OCI-LY1 (cell line): ENCODE results near the gene TPP1.

ENCODE experiments used
- H2AFZ ChIP-seq: fragments of 200-600 bp; sonication (generic), shearing (Covaris generic); 2 replicates; pipeline ENCODE4 v1.6.0; 2014; ENCODE audit warnings: antibody characterized with exemption, mild to moderate bottlenecking, low read length
- H3F3A ChIP-seq: fragments of 200-600 bp; sonication (generic), shearing (Covaris generic); 2 replicates; pipeline ENCODE4 v1.6.0; 2014; ENCODE audit warnings: mild to moderate bottlenecking, antibody characterized with exemption, low read length, moderate library complexity; ENCODE audit not compliant: insufficient read depth
- H3K27ac ChIP-seq: fragments of 200-600 bp; sonication (generic); 2 replicates; pipeline ENCODE4 v1.5.1; 2014; ENCODE audit warnings: low read length, mixed run types, mild to moderate bottlenecking, low read depth; ENCODE audit not compliant: poor library complexity, severe bottlenecking
- H3K27me3 ChIP-seq: fragments of 200-600 bp; sonication (generic); 2 replicates; pipeline ENCODE4 v1.6.0; 2014; ENCODE audit warnings: antibody characterized with exemption, mild to moderate bottlenecking, low read length, moderate library complexity; ENCODE audit not compliant: insufficient read depth
- H3K36me3 ChIP-seq: fragments of 200-600 bp; sonication (generic); 2 replicates; pipeline ENCODE4 v1.6.1; 2014; ENCODE audit warnings: mild to moderate bottlenecking, antibody characterized with exemption, low read length, moderate library complexity, mixed read lengths; ENCODE audit not compliant: insufficient read depth
- H3K4me1 ChIP-seq: fragments of 200-600 bp; sonication (generic); 2 replicates; pipeline ENCODE4 v1.5.1; 2014; ENCODE audit warnings: mild to moderate bottlenecking, low read length, moderate library complexity; ENCODE audit not compliant: insufficient read depth, severe bottlenecking
- H3K4me2 ChIP-seq: fragments of 200-600 bp; sonication (generic), shearing (Covaris generic); 2 replicates; pipeline ENCODE4 v1.6.1; 2014; ENCODE audit warnings: low read length
- H3K4me3 ChIP-seq: fragments of 200-600 bp; sonication (generic); 2 replicates; pipeline ENCODE4 v1.5.1; 2014; ENCODE audit warnings: low read length, low read depth, mild to moderate bottlenecking, mixed read lengths; ENCODE audit not compliant: poor library complexity, severe bottlenecking
- H3K79me2 ChIP-seq: fragments of 200-600 bp; shearing (Covaris generic); 2 replicates; pipeline ENCODE4 v1.6.1; 2016; ENCODE audit warnings: mixed run types, low read length, mixed read lengths; ENCODE audit not compliant: insufficient read depth
- H3K9ac ChIP-seq: fragments of 200-600 bp; sonication (generic), shearing (Covaris generic); 2 replicates; pipeline ENCODE4 v1.6.1; 2014; ENCODE audit warnings: mild to moderate bottlenecking, low read length, mixed read lengths
- H3K9me2 ChIP-seq: fragments of 200-600 bp; sonication (generic), shearing (Covaris generic); 2 replicates; pipeline ENCODE4 v1.6.1; 2014; ENCODE audit warnings: low read depth, mild to moderate bottlenecking, low read length, mixed read lengths
- H3K9me3 ChIP-seq: fragments of 200-600 bp; shearing (Covaris generic); 2 replicates; pipeline ENCODE4 v1.6.1; 2014; ENCODE audit warnings: low read length, mixed read lengths
- H4K20me1 ChIP-seq: fragments of 200-600 bp; sonication (generic), shearing (Covaris generic); 2 replicates; pipeline ENCODE4 v1.6.0; 2016; ENCODE audit warnings: mild to moderate bottlenecking, low read length; ENCODE audit not compliant: insufficient read depth
- CTCF ChIP-seq: fragments of 200-600 bp; sonication (generic), shearing (Covaris generic); IDR thresholded peaks from 2 replicates; pipeline ENCODE4 v1.5.1; 2017; ENCODE audit warnings: mild to moderate bottlenecking, antibody characterized with exemption, low read length, moderate library complexity, mixed read lengths
- EZH2 ChIP-seq: fragments of 200-600 bp; sonication (generic), shearing (Covaris generic); IDR thresholded peaks from 2 replicates; pipeline ENCODE4 v1.8.0; 2017; ENCODE audit warnings: borderline replicate concordance, mixed run types, mild to moderate bottlenecking, antibody characterized with exemption, low read length, moderate library complexity, mixed read lengths

TPP1 gene

DNA sequence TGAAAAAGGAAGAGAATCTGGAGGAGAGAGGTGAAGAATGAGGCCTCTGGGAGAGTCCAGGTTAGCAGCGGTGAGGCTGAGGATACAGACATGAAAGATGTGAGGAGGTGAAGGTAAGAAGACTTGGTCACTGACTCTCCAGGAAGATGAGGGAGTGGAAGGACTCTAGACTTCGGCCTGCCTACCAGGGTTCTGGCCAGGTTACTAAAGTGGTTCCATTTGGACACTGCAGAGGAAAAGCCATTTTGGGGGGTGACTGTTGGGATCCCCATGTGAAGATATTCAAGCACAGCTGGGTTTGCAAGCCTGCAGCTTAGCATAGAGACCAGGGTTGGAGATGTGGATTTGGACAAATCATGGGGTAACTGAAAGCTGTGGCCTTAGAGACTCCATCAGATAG, 28.6 kb upstream of the TPP1 start:
- peaks cover 12% of the 10 kb centered on the region for H3K4me1 ChIP-seq
- H3K27me3 ChIP-seq = 0 out of 2 replicates have a peak, but pooled peaks cover 5% of the 10 kb centered on the region
- no peak overlapping the region for H3K9ac ChIP-seq
- H3K4me2 ChIP-seq = no peak overlapping the region
- no peak overlapping the region for H3K27ac ChIP-seq
- H4K20me1 ChIP-seq = no peaks in the 10 kb centered on the region
- TF ChIP-seq EZH2 (no peak), CTCF (no peak)
- no peaks in the 10 kb centered on the region for H3K36me3 ChIP-seq
- H3K9me2 ChIP-seq = no peaks in the 10 kb centered on the region
- no peaks in the 10 kb centered on the region for H3F3A ChIP-seq
- no peak overlapping the region for H3K4me3 ChIP-seq
- H3K9me3 ChIP-seq = no peaks in the 10 kb centered on the region
- H3K79me2 ChIP-seq = no peaks in the 10 kb centered on the region
- H2AFZ ChIP-seq = no peak overlapping the region

GRCh38 chr11:6646918-6647679, 27.9 kb upstream of the TPP1 start:
- Histone ChIP-seq H3K79me2 (no peaks in the 10 kb centered on the region), H3K9ac (no peak overlapping the region), H3K9me3 (no peaks in the 10 kb centered on the region), H3K4me2 (peak overlapping the region; percentile 10; the same call in 1 of the 2 replicates), H3K27ac (no peak overlapping the region), H3K9me2 (no peaks in the 10 kb centered on the region), H3K36me3 (no peaks in the 10 kb centered on the region), H2AFZ (no peak overlapping the region), H3F3A (no peaks in the 10 kb centered on the region), H3K4me1 (peaks cover 12% of the 10 kb centered on the region), H3K4me3 (no peak overlapping the region), H3K27me3 (0 out of 2 replicates have a peak, but pooled peaks cover 6% of the 10 kb centered on the region), H4K20me1 (no peaks in the 10 kb centered on the region)
- TF ChIP-seq EZH2 (no peak), CTCF (no peak)

DNA sequence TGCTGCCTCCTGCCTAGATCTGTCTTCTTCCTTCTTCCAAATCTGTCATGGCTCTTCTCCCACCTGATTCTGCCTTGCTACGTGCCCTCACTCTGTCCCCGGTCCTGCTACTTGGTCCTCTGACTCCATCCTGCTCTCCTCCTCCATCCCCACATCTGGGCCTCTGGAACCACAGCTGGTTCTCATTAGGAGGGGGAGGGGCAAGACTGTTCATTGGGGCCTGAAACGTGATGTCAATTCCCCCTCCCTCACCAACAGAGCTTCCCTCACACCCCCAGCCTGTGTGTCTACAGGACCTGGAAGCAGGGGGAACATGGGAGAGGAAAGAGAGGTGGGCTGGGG, 27.3 kb upstream of the TPP1 start:
- TF ChIP-seq EZH2 (no peak), CTCF (no peak)
- Histone ChIP-seq H3K9ac (no peak overlapping the region), H3K9me2 (no peaks in the 10 kb centered on the region), H3K79me2 (no peaks in the 10 kb centered on the region), H4K20me1 (no peaks in the 10 kb centered on the region), H3K4me1 (peaks cover 12% of the 10 kb centered on the region), H3K27me3 (0 out of 2 replicates have a peak, but pooled peaks cover 6% of the 10 kb centered on the region), H3K9me3 (no peaks in the 10 kb centered on the region), H2AFZ (no peak overlapping the region), H3K36me3 (no peaks in the 10 kb centered on the region), H3K4me2 (peak overlapping the region; percentile 10; the same call in 1 of the 2 replicates), H3F3A (no peaks in the 10 kb centered on the region), H3K27ac (no peak overlapping the region), H3K4me3 (no peak overlapping the region)
